ENCODE results near the gene SMURF2. TPM values are rescaled to one million over a fixed set of nuclear protein-coding genes. Genes with fewer than 3 reads are reported as not detected.

Gene SMURF2
- polyA plus RNA-seq, 1 donor from 2014 or later, result 55.2 TPM

GRCh38 chr17:64503821-64504768, 158.0 kb downstream of the SMURF2 start:
- H4K20me1 ChIP-seq (ENCODE audit: insufficient read depth), result peaks cover 26% of the 10 kb centered on the region
- H3K9me2 ChIP-seq (ENCODE audit: insufficient read depth, low read length), result no peaks in the 10 kb centered on the region
- no peaks in the 10 kb centered on the region for H3K9me3 ChIP-seq (ENCODE audit: low read length)
- H3F3A ChIP-seq (ENCODE audit: insufficient read depth, low read length, poor library complexity, severe bottlenecking), result peaks cover 10% of the 10 kb centered on the region
- no peaks in the 10 kb centered on the region for H3K27me3 ChIP-seq (ENCODE audit: insufficient read depth, low read depth, low read length)
- peak overlapping the region; percentile 100 for H3K9ac ChIP-seq (ENCODE audit: low read length)
- H3K79me2 ChIP-seq (replicated peaks; ENCODE audit: insufficient read depth, low read length), result peaks cover 79% of the 10 kb centered on the region
- peak overlapping the region; percentile 97 for H3K4me3 ChIP-seq (ENCODE audit: low read length)
- peak overlapping the region; percentile 95 for H3K4me2 ChIP-seq (ENCODE audit: low read length)
- no peak for TF ChIP-seq CTCF (IDR thresholded peaks at IDR 0.05; ENCODE audit: poor library complexity, severe bottlenecking)
- no peak for TF ChIP-seq EP300 (conservative IDR thresholded peaks at IDR 0.05; ENCODE audit: poor library complexity, severe bottlenecking)
- TF ChIP-seq POLR2AphosphoS5 (IDR thresholded peaks at IDR 0.05), result no peak
- TF ChIP-seq TAF1 (IDR thresholded peaks at IDR 0.05; ENCODE audit: low read depth), result no peak
- no peak overlapping the region for H2AFZ ChIP-seq (ENCODE audit: low read depth, low read length)
- peaks cover 32% of the 10 kb centered on the region for H3K36me3 ChIP-seq (ENCODE audit: insufficient read depth, low read length)
- peak overlapping the region; percentile 100 for H3K27ac ChIP-seq (ENCODE audit: low read length)

GRCh38 chr17:64503341-64503740, 158.8 kb downstream of the SMURF2 start:
- Histone ChIP-seq H3K4me2 (ENCODE audit: low read length) (peak overlapping the region; percentile 95), H3K4me3 (ENCODE audit: low read length) (peak overlapping the region; percentile 97), H3K9me3 (ENCODE audit: low read length) (no peaks in the 10 kb centered on the region), H3K9ac (ENCODE audit: low read length) (peak overlapping the region; percentile 100), H3K27ac (ENCODE audit: low read length) (no peak overlapping the region), H3F3A (ENCODE audit: insufficient read depth, low read length, poor library complexity, severe bottlenecking) (peaks cover 16% of the 10 kb centered on the region), H4K20me1 (ENCODE audit: insufficient read depth) (peaks cover 28% of the 10 kb centered on the region), H3K9me2 (ENCODE audit: insufficient read depth, low read length) (no peaks in the 10 kb centered on the region), H3K27me3 (ENCODE audit: insufficient read depth, low read depth, low read length) (no peaks in the 10 kb centered on the region), H2AFZ (ENCODE audit: low read depth, low read length) (no peak overlapping the region), H3K36me3 (ENCODE audit: insufficient read depth, low read length) (peaks cover 32% of the 10 kb centered on the region), H3K79me2 (replicated peaks; ENCODE audit: insufficient read depth, low read length) (peaks cover 73% of the 10 kb centered on the region)
- TF ChIP-seq POLR2AphosphoS5 (IDR thresholded peaks at IDR 0.05) (no peak), MXI1 (conservative IDR thresholded peaks at IDR 0.05; ENCODE audit: poor library complexity, severe bottlenecking) (no peak), REST (IDR thresholded peaks at IDR 0.05; ENCODE audit: borderline replicate concordance) (no peak), TAF1 (IDR thresholded peaks at IDR 0.05; ENCODE audit: low read depth) (no peak), CTCF (IDR thresholded peaks at IDR 0.05; ENCODE audit: poor library complexity, severe bottlenecking) (no peak), RAD21 (conservative IDR thresholded peaks at IDR 0.05) (no peak), EP300 (conservative IDR thresholded peaks at IDR 0.05; ENCODE audit: poor library complexity, severe bottlenecking) (no peak), EZH2 (IDR thresholded peaks at IDR 0.05; ENCODE audit: borderline replicate concordance, insufficient read depth, low read length, poor library complexity, severe bottlenecking) (no peak), SMC3 (conservative IDR thresholded peaks at IDR 0.05; ENCODE audit: poor library complexity) (no peak)

All from neural cell (in vitro differentiated cells).